A172 (cell line): ENCODE results near the gene STRIP2. TPM values are rescaled to one million over a fixed set of nuclear protein-coding genes. Genes with fewer than 3 reads are reported as not detected.
"Not testable (repeated sequence)": the region's sequence is repeated elsewhere in the genome, so short reads cannot be mapped to it uniquely, and the experiment has no call there.

Experiments
- DNase-seq: peaks from one replicate; pipeline ENCODE4 v3.0.0-alpha.2; 2015; ENCODE audit warnings: low spot score
- total RNA-seq: library from RNA; depleted of rRNA; stranded (reverse); fragments of >200 nt; shearing (Covaris generic); gene quantifications from 2 replicates; pipeline ENCODE4 v1.2.3, GENCODE V29; 2014

STRIP2 gene
- total RNA-seq, 1 experiment from 2014 or later = 6.3 TPM

DNA sequence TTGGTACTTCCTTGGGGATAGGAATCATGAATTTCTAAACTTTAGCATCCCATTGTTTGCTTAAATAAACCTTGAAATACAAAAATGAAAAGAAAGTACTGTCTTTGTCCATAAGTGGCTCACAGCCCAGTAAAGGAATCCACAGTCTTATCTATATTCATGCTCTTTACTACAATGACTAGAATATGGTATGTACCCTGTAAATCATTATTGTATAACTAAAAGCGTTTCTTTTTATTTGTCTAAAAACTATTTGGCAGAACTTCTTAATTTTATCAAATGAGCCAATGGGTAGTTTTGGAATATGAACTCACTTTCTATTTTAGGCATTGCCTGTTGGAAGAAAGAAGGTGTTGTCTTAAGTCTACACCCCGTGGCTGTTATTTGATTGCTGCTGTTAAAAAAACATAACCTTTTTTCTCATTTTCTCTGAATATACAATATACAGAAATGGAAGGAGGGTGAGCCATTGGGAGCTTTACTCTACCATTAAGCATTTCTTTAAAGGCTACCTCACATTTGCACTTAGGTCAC, 12.4 kb upstream of the STRIP2 start:
- DNase-seq = no peak

DNA sequence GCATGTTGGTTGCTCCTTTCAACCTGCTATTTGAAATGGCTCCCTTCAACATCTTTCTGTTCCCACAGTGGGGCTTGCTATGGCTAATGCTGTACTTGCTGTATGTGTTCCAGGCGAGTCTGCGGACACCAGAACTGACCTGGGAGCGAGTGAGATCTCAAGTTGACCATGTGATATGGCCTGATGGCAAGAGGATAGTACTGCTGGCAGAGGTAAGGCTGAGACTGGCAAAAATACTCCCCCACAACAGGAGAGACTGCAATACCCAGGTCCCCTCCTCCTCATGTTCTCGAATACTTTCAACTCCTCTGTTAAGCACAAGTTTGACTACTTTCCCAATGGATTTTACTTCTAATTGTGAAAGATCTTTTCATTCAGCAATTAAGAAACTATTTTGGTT, 11.5 kb upstream of the STRIP2 start:
- no peak for DNase-seq

DNA sequence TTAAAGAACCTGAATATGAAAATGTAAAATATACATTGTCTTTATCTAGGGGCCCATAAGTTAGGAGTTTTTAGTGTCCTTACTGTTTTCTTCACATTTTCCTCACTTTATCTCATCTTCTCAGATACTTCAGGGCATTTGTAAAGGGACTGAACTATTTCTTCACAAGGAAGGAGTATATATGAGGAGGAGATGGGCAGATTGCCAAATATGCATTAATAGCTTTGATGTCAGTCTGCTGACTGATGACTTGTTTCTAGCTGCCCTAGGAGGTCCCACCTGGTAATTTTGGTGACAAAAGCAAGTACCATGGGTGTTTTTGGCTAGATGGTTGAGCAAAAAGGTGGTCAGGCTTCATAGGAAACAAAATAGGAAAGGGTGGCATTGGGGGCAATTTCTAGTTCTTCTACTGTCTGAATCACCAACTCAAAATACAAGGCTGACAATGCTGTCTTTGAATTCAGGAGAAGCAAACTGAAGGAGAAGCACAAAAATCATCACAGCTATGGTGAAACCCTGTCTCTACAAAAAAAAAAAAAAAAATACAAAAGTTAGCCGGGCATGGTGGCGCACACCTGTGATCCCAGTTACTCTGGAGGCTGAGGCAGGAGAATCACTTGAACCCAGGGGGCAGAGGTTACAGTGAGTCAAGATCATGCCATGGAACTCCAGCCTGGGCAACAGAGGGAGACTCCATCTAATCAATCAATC, 10.4 kb upstream of the STRIP2 start:
- no peak for DNase-seq

DNA sequence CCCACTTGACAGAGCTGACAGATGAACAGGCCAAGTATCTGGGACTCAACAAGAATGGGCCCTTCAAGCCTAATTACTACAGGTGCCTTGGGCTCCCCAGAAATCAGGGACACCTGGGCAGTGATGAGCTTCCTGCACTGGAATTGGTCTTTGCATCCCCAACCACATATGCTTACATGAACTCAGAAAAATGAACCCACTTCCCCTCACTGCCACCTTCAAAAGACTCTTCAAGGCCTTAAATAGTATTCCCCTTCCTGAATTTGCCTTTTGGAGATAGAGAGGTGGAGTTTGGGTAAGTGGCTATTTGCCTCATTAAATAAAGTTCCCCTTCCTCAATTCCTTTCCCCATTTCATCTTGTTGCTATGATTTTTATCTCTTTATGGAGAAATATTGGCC, 7.8 kb upstream of the STRIP2 start:
- no peak for DNase-seq

DNA sequence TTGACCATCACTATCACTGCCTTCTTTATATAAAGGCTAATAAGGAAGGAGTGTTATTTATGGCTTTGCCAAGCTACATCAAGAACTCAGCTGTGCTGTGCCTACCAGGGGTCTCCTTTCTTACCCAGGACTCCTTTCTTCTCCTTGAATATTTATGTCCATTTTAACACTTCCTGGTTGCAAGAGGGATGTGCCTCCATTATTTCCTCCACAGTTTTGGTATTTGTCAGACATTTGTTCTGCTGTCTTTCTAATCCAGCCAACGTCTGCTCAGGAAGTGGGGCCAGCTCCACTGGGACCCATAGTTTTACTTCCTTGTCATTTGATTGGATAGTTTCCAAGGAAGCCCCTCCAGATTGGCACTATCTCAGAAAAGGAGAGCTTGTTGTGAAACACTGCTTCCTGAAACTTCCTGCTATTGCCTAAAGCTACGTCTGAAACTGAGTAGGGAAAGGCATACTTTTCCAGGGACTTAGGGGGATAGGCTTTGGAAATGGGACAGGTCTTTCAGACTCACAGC, 6.6 kb upstream of the STRIP2 start:
- no peak for DNase-seq

DNA sequence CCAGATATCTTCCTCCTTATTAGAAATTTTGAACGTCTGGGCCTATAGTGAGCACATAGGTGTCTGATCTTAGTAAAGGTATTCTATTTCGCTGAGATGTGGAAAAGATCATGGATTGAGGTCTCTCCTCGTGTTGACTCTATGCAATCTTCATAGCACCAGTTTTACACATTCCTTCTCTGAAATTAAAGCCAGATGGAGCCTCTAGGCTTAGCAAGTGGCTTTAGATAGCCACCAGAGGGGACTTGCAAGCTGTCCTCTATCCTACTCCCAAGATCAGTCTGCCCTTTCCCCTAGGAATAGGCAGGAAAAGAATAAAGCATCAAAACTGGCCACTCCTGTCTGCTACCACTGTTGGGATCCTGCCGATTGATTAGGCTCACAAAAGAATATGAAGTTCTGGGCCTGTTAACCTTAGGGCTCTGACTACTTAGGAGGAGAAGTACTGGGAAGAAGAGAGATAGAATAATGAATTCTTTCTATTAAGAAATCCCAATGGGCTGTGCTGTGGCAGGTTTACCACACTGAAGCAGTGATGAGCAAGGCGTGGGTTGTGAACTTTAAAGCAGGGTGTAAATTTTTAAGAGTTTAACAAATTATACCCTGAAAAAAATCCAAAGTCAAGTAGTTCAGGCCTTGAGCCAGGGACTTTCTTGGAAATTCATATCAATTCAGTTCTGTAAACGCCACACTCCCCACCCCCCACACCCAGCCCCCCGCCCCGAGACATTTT, 2.2 kb upstream of the STRIP2 start:
- DNase-seq = no peak

DNA sequence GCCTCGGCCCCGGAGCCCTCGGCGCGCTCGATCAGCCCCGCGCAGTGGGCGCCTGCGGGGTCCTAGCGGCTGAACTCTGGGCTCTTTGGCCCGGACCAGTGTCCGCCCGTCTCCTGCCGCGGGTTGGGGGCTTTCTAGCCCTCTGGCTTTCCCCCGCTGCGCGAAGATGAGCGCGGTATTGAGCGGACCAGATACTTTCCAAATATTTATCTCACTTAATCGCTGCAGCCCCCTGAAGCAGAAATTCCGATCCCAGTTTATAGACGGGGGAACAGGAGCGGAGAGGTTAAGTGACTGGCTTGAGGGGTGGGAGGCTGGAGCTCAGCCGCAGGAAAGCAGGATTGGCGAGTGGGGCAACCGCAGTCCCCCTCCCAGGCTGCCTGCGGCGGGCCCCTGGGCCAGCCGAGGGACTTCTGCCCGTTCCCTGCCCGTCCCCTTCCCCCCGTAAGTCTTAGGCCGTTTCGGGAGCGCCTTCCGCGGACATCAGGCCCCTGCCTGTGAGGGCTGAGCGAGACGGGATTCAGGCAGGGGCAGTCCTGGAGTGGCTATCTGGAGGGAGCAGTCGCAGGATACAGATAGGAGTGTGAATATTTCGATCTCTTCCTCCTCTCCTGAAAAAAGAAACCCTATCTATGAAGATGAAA, 565 bp downstream of the STRIP2 start:
- no peak for DNase-seq

DNA sequence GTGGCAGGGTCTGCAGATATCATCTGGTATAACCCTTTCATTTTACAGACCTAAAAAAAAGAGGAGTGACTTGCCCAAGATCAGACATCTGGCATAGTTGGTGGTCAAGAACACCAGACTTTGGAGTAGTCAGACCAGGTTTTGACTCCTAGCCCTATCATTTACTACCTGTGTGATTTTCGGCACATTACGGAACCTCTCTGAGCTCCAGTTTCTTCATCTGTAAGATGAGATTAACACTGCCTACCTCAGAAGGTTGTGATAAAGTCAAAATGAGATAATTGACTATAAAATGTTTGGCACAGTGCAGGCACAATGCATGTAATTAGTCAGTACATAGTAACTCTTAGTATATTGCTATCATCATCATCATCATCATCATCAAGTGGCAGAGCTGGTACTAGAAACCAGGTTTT, 1.2 kb downstream of the STRIP2 start:
- no peak for DNase-seq

DNA sequence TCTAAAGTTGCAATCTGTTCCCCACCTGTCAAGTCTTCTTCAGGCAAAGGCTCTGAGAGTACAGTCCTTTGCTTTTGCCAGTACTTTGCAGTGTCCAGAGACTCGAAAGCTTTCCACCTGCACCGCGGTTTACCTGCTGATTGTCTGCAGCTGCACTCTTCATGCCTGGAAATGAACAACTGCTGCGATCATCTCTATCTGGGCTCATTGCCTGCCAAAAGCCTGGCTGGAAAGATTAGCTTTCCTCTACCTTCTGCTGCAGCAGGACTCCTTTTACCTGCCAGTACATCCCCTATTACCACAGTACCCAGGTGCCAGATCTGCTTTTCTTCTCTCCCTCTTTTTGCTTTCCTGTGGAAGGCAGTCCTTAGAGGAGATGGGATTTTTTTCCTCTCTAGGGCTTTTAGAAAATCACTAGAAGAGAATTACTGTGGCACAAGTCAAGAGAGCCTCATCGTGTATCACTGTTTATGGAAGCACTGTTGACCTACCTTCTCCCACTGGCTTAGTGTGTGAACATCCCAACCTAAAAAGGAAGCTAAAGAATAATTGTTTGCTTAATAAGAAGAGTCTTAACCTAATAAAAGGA, 2.2 kb downstream of the STRIP2 start:
- no peak for DNase-seq

DNA sequence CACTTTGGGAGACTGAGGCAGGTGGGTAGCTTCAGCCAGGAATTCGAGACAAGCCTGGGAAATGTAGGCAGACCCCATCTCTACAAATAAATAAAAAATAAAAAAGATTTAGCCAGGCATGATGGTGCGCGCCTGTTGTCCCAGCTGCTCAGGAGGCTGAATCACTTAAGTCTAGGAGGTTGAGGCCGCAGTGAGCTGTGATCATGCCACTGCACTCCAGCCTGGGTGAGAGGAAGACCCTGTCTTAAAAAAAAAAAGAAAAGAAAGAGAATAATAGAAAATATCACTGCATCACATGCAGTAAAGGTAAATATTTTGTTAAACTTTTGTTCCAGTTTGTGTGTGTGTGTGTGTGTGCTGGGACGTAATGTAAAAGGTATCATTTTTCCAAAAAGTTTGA, 3.0 kb downstream of the STRIP2 start:
- DNase-seq = no peak

DNA sequence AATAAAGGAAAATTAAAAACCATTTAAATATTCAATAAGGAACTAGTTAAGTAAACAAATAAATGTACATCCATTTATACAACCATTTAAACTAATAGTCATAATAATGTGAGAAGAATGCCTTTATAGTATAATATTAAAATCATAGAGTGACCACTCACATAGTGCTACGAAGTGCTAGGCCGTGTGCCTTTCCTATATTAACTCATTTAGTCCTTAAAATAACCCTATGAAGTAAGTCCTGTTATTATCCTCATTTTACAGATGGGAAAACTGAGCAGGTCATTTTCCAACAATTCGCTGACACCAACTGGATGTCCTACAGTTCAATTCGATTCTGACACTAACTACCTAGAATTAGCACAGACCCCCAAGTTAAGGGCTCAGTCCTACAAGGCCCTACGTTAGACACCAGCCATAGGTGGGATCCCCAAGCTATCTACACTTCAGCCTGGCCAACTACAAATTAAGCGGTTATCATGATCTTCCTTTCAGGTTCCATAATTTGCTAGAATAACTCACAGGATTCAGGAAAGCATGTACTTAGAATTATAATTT, 4.1 kb downstream of the STRIP2 start:
- DNase-seq = no peak

DNA sequence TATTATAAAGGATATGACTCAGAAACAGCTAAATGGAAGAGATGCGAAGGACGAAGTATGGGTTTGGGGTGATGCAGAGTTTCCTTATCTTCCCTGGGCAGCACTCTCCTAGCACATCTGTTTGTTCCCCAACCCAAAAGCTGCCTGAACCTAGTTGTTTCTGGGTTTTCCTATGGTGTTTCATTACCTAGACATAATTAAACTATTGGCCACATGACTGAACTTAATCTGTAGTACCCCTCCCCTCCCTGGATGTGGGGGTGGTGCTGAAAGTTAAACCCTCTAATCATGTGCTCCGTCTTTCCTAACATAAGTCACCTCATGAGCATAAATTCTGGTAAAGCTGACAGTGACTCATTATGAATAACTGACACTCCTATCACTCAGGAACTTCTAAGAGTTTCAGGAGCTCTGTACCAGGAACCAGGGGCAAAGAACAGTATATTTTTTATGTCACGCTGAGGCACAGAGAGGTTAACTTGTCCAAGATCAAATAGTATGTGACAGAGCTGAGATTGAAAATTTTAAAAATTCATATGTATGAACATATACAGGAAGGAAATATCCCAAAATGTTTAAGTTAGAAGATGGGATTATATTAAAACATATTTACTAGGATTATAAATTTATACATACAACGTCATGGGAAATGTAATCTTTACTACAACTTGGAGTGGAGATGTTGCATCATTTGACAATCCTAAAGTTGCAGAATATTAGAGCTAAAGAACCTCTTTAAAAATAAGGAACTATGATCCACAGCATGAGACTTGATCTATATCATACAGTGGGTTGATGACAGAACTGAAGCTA, 4.8 kb downstream of the STRIP2 start:
- DNase-seq = peak; percentile 63

DNA sequence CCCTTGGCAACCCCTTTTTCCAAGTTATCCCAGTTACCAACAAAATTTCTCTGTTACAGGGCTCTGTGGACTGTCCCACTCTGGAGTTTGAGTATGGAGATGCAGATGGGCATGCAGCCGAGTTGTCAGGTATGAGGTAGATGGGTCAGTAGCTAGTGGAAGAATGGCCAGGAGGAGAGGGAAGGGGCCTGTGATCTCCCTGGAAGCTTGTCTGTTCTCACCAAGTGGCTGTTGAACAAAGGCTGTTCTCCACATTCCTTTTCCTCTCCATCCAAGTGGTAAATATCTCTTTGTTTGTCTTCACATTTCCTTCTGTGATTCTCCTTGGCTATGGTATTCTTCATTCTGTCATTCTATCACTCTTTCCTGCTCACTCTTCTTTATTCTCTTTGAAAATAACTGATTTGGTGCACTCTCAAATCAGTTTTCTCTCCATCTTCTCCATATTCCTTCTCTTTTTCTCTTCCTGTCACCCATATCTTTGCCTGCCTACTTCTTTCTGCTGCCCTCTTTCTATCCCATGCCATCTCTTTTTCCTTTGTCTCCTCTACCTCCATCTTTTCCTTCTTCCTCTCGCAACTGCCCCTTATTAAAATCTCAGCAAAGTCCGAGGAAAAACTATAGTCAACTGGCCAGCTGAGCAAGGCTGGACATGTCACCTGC, 5.9 kb downstream of the STRIP2 start:
- no peak for DNase-seq

DNA sequence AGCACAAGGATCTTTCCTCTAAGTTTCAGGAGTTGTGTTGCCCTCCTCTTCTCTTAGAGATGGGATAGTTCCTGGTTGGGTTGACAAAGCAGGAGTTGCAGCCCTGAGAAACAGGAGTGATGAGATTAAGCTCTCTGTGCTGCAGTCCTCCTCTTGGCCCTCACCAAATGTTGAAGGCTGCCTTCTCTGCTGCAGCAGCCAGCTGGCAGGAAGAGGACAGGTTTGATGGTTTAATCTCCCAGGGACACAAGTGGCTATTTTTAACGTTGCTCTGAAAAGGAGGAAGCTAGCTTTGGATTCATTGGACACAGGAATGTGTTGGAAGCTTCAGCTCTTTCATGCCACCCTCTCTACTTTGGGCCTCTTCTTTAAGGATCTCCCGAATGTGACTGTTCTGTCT, 9.4 kb downstream of the STRIP2 start:
- DNase-seq = no peak

DNA sequence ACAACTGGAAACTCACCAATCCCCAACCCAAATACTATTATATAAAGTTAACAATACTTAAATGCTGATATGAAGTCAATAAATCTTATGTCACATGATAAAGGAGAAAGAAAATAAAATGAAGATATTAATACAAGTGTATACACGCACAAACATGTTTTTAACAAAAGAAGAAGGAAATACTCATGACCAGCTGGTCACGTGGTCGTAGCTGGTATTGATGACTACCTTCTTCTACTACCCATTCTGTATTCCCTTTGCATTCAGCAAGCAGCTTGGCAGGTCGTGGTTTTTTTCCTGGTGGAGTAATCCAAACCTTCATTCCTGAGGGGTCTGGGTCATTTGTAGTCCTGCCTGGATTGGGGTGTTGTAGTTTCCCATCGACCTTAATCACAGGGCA, 10.5 kb downstream of the STRIP2 start:
- DNase-seq = not testable (repeated sequence)

DNA sequence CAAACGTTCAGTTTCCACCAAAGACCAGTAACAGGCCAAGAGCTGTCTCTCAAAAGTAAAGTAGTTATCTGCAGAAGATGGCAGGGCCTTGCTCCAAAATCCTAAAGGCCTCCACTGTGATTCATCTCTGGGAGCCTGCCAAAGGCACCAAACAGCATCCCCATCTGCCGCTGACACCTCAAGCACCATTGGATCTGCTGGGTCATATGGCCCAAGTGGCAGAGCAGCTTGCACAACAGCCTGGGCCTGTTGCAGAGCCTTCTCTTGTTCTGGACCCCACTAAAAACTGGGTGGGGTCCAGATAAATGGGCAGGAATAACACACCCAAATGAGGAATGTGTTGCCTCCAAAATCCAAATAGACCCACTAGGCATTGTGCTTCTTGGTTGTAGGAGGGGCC, 12.7 kb downstream of the STRIP2 start:
- DNase-seq = not testable (repeated sequence)

DNA sequence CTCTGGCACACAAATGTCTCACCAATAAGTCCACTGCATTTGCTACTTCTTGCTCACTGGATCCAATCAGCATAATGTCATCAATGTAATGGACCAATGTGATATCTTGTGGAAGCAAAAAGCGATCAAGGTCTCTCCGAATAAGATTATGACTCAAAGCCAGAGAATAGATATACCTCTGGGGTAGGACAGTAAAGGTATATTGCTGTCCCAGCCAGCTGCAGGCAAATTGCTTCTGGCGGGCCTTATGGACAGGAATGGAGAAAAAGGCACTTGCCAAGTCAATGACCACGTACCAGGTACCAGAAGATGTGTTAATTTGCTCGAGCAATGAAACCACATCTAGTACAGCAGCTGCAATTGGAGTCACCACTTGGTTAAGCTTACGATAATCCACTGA, 13.2 kb downstream of the STRIP2 start:
- DNase-seq = not testable (repeated sequence)

DNA sequence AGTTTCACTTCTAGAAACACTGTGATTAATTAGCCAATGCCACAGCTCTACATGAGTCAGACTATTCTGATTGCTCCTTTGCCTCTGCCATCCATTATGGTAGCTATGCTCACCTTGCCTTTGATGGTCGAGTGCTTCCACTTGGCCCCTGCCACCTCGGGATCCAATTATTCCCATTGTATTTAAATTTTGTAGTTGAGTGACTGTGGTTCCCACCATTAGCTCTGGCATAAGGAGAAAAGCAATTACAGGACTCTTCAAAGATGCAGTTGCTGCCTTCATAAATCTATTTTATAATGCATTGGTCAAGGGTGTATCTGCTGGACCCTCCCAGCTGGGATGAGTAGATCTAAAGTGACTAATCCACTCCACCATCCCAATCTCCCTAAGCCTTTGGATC, 14.4 kb downstream of the STRIP2 start:
- DNase-seq = not testable (repeated sequence)

DNA sequence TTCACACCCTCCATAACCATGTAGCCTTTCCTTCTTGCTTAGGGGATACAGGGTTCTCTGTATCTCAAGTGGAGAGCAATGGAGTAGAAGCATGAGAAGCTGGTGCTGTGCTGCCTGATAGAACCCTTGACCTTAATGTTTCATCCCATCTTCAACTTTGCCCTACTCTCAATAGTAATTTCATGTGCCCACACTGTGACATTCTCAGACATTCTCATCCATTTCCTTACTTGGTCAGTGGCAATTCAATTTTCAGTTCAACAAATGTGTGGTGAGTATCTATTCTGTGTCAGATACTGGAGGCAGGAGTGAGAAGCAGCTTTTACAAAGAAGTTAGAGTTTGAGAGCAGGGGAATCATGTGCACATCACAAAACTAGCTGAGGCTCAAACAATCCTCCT, 16.1 kb downstream of the STRIP2 start:
- no peak for DNase-seq

DNA sequence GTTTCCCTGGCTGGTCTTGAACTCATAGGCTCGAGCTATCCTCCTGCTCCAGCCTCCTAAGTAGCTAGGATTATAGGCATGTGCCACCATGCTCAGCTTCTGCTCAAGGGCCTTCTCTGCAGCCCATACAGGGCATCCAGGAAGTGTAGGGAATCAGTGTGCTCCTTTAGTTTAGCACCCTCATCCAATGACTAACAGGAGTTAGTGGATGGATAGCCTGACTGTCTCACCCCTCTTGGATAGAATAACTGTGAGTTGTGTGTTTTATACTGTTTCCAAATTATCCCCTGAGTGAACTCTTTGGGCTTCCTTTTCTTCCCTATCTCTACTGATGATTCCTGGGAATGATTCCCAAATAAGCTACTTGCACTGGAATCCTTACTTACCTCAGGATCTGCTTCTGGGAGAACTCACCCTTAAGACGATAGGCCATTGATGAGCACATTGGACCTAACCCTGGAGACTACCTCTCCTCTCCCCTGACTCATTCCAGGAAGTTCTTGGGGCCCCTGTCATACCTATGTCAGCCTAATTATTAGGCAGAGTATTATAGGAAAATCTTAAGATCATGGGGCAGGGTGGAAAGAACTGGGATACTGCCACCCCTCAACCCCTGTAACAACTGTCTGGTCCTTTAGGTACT, 18.5 kb downstream of the STRIP2 start:
- DNase-seq = no peak
